Mesendoderm (in vitro differentiated cells): ENCODE data around the gene GOLGA1.

ENCODE experiments used
- DNase-seq: peaks from one replicate; pipeline ENCODE4 v3.0.0; 2013
- H2AK5ac ChIP-seq: 2 replicates; pipeline ENCODE4 v1.6.1; 2013; ENCODE audit warnings: low read length, inconsistent platforms
- H2BK120ac ChIP-seq: 2 replicates; pipeline ENCODE4 v1.6.1; 2013; ENCODE audit warnings: low read depth, mild to moderate bottlenecking, low read length, moderate library complexity, mixed read lengths
- H2BK15ac ChIP-seq: replicated peaks from 2 replicates; pipeline ENCODE4 v1.6.1; 2013; ENCODE audit warnings: low read depth, mild to moderate bottlenecking, moderate library complexity
- H2BK5ac ChIP-seq: 2 replicates; pipeline ENCODE4 v1.6.1; 2013; ENCODE audit warnings: low read length, inconsistent platforms
- H3K18ac ChIP-seq: 2 replicates; pipeline ENCODE4 v1.6.1; 2013; ENCODE audit warnings: mild to moderate bottlenecking, low read length, mixed read lengths
- H3K23ac ChIP-seq: one replicate; pipeline ENCODE4 v1.6.1; 2013; ENCODE audit warnings: low read length
- H3K27ac ChIP-seq: 2 replicates; pipeline ENCODE4 v1.5.1; 2013; ENCODE audit warnings: low read depth, mild to moderate bottlenecking, inconsistent platforms, low read length, moderate library complexity
- H3K27me3 ChIP-seq: 2 replicates; pipeline ENCODE4 v1.6.1; 2013; ENCODE audit warnings: low read length, control low read depth, mild to moderate bottlenecking, inconsistent platforms; ENCODE audit not compliant: insufficient read depth, poor library complexity
- H3K36me3 ChIP-seq: 2 replicates; pipeline ENCODE4 v1.6.1; 2013; ENCODE audit warnings: low read length, inconsistent platforms; ENCODE audit not compliant: control insufficient read depth, insufficient read depth
- H3K4ac ChIP-seq: one replicate; pipeline ENCODE4 v1.6.1; 2013; ENCODE audit warnings: low read depth, mild to moderate bottlenecking, low read length, moderate library complexity
- H3K4me1 ChIP-seq: 2 replicates; pipeline ENCODE4 v1.6.1; 2013; ENCODE audit warnings: low read depth, low read length, inconsistent platforms; ENCODE audit not compliant: control insufficient read depth
- H3K4me2 ChIP-seq: 2 replicates; pipeline ENCODE4 v1.6.1; 2013; ENCODE audit warnings: low read length
- H3K4me3 ChIP-seq: 2 replicates; pipeline ENCODE4 v1.5.1; 2013; ENCODE audit warnings: mild to moderate bottlenecking, low read length
- H3K56ac ChIP-seq: one replicate; pipeline ENCODE4 v1.6.1; 2013; ENCODE audit warnings: low read length
- H3K79me1 ChIP-seq: 2 replicates; pipeline ENCODE4 v1.6.1; 2013; ENCODE audit warnings: low read length, inconsistent platforms
- H3K79me2 ChIP-seq: 2 replicates; pipeline ENCODE4 v1.6.1; 2013; ENCODE audit warnings: mild to moderate bottlenecking, low read length; ENCODE audit not compliant: control insufficient read depth, insufficient read depth
- H3K9ac ChIP-seq: 2 replicates; pipeline ENCODE4 v1.6.1; 2013; ENCODE audit warnings: low read length, inconsistent platforms
- H4K5ac ChIP-seq: one replicate; pipeline ENCODE4 v1.6.1; 2013; ENCODE audit warnings: low read length
- H4K8ac ChIP-seq: one replicate; pipeline ENCODE4 v1.6.1; 2013; ENCODE audit warnings: low read depth, mild to moderate bottlenecking, control low read depth, low read length, moderate library complexity
- WGBS: extraction: QIAGEN DNeasy Blood & Tissue Kit; methylation state at CpG from one replicate; pipeline ENCODE4 v1.1.7; 2013; ENCODE audit warnings: low lambda C conversion rate, missing lambda C conversion rate; ENCODE audit not compliant: insufficient coverage; ENCODE audit errors: extremely low coverage; 5-methylcytosine and 5-hydroxymethylcytosine counted together

GOLGA1 gene

DNA sequence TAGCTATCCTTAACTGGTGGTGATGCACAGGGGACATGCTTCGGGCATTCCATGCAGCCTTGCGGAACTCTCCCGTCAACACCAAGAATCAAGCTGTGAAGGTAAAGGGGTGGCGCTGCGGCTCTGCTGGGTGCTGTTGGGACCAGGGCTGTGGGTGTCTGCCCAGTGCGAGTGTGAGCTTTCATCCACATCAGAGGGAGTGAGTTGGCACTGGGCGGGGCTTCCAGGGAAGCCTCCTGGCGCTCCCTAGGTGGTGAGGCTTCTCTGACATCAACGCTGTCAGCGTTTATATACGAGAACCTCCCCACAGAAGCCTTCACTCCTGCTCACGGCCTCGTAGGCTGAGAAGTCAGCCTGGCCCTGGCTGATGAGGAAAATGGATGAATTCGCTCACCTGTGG is 67.2 kb downstream of the GOLGA1 start:
- Histone ChIP-seq H3K4me3 (no peak overlapping the region), H3K23ac (no peak overlapping the region)

DNA sequence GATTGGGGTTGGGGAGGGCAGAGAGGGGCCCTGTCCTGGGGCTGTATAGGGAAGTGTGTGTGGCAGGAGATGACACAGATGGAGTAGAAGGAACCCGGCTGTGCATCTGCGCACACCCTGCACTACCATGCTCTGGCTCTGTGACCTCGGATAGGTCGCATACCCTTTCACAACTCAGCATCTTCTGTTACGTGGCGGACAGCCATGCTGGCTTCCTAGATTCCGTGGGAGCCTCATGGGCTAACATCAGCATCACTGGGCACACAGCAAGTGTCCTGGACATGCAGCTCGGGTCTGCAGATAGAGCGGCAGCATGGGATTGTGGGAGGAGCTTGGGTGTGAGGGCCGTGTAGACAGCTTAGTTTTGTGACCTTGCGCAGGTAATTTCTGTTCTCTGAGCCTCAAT is 69.7 kb downstream of the GOLGA1 start:
- Histone ChIP-seq H3K18ac (no peak overlapping the region), H3K36me3 (peaks cover 13% of the 10 kb centered on the region)

More for the DNA sequence above, 67.2 kb downstream of the GOLGA1 start:
- Histone ChIP-seq H3K4ac (no peak overlapping the region), H4K5ac (no peak overlapping the region), H2BK5ac (no peak overlapping the region), H3K27ac (no peak overlapping the region), H2BK15ac (no peak overlapping the region), H3K36me3 (peaks cover 17% of the 10 kb centered on the region), H2AK5ac (no peak overlapping the region), H3K4me1 (peaks cover 3% of the 10 kb centered on the region), H3K18ac (no peak overlapping the region), H3K79me2 (peaks cover 56% of the 10 kb centered on the region), H3K9ac (no peak overlapping the region), H3K79me1 (peaks cover 22% of the 10 kb centered on the region), H4K8ac (no peak overlapping the region), H2BK120ac (no peak overlapping the region), H3K27me3 (no peaks in the 10 kb centered on the region), H3K4me2 (no peak overlapping the region), H3K56ac (no peak overlapping the region)
- whole genome bisulfite sequencing, result no CpG with 5 or more reads among the region's 14 CpGs
- DNase-seq, result no peak

DNA sequence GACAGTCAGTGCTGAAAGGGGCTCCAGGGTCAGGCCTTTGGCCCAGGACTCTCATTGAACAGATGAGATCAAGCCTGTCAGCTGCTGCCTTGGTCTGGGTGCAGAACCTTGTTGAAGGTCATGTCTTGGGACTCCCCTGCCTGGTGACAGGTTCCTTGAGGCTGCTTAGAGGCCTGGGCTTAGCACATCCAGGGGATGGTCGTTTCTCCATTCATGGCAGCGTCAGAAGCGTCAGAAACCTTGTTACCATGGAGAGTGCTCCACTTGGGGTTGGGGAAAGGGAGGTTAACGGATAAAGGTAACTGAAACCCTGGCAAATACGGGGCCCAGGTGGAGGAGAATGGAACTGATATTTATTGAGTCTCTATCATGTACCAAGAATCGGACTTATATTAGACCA is 70.2 kb downstream of the GOLGA1 start:
- no peaks in the 10 kb centered on the region for H3K27me3 ChIP-seq
- H3K4ac ChIP-seq, result no peak overlapping the region
- H3K4me1 ChIP-seq, result peaks cover 6% of the 10 kb centered on the region
- no CpG with 5 or more reads among the region's 6 CpGs for WGBS
- no peak overlapping the region for H3K4me3 ChIP-seq
- H3K9ac ChIP-seq, result peak overlapping the region; percentile 98
- H2BK120ac ChIP-seq, result no peak overlapping the region
- no peak overlapping the region for H2BK5ac ChIP-seq
- H3K36me3 ChIP-seq, result peaks cover 13% of the 10 kb centered on the region
- no peak overlapping the region for H4K5ac ChIP-seq
- no peak overlapping the region for H3K18ac ChIP-seq
- H4K8ac ChIP-seq, result no peak overlapping the region
- no peak overlapping the region for H3K23ac ChIP-seq
- peak overlapping the region; percentile 99 for H3K56ac ChIP-seq
- peak overlapping the region; percentile 98 for H3K4me2 ChIP-seq
- H2BK15ac ChIP-seq, result no peak overlapping the region
- peaks cover 21% of the 10 kb centered on the region for H3K79me1 ChIP-seq
- H3K79me2 ChIP-seq, result peaks cover 64% of the 10 kb centered on the region
- no peak overlapping the region for H3K27ac ChIP-seq
- no peak overlapping the region for H2AK5ac ChIP-seq
- no peak for DNase-seq

More for the DNA sequence above, 69.7 kb downstream of the GOLGA1 start:
- no peak overlapping the region for H2BK5ac ChIP-seq
- peak overlapping the region; percentile 46 for H3K56ac ChIP-seq
- H2AK5ac ChIP-seq, result no peak overlapping the region
- DNase-seq, result no peak
- H3K9ac ChIP-seq, result no peak overlapping the region
- no peak overlapping the region for H2BK15ac ChIP-seq
- no peak overlapping the region for H4K5ac ChIP-seq
- WGBS, result no CpG with 5 or more reads among the region's 11 CpGs
- H3K4ac ChIP-seq, result no peak overlapping the region
- no peak overlapping the region for H2BK120ac ChIP-seq
- peaks cover 6% of the 10 kb centered on the region for H3K4me1 ChIP-seq
- no peaks in the 10 kb centered on the region for H3K27me3 ChIP-seq
- no peak overlapping the region for H3K23ac ChIP-seq
- peaks cover 21% of the 10 kb centered on the region for H3K79me1 ChIP-seq
- H3K79me2 ChIP-seq, result peaks cover 65% of the 10 kb centered on the region
- H4K8ac ChIP-seq, result no peak overlapping the region
- no peak overlapping the region for H3K4me3 ChIP-seq
- no peak overlapping the region for H3K4me2 ChIP-seq
- H3K27ac ChIP-seq, result no peak overlapping the region

DNA sequence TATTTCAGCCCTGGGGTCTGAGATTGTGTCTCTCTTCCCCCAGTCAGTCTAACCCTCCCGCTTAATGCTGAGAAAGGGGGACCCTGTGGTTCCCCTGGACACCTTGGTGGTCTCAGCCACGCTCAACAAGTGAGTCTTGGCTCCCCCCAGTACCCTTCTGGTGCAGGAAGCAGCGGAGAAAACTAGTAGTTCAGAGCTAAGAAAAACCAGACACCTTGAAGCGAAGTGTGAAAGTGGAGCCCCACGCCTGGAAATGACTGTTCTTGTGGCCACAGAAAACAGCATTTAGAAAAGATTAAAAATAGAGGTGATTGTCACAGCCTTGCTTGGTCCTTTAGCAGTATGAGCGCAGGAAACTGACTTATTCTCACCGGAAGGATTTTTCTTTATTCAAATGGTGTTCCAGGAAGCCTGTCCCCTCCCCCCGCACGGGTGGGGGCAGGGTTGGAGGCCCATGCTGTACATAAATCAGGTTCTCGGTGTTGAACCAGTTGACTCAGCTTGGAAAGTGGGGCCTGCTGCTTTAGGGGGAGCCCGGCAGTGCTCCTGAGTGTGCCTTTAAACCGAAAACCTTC is 70.8 kb downstream of the GOLGA1 start:
- H3K36me3 ChIP-seq, result peaks cover 8% of the 10 kb centered on the region
- H4K8ac ChIP-seq, result no peak overlapping the region
- peak overlapping the region; percentile 98 for H3K4me2 ChIP-seq
- no peak overlapping the region for H4K5ac ChIP-seq
- no peak overlapping the region for H2AK5ac ChIP-seq
- H2BK120ac ChIP-seq, result no peak overlapping the region
- no CpG with 5 or more reads among the region's 12 CpGs for WGBS
- no peak for DNase-seq
- H3K56ac ChIP-seq, result peak overlapping the region; percentile 99
- peaks cover 19% of the 10 kb centered on the region for H3K79me1 ChIP-seq
- peak overlapping the region; percentile 92 for H3K23ac ChIP-seq
- H3K4me1 ChIP-seq, result peaks cover 6% of the 10 kb centered on the region
- H3K79me2 ChIP-seq, result peaks cover 62% of the 10 kb centered on the region
- H3K4me3 ChIP-seq, result peak overlapping the region; percentile 93
- H3K18ac ChIP-seq, result peak overlapping the region; percentile 70
- H2BK5ac ChIP-seq, result no peak overlapping the region
- H3K27me3 ChIP-seq, result no peaks in the 10 kb centered on the region
- H2BK15ac ChIP-seq, result no peak overlapping the region
- H3K4ac ChIP-seq, result peak overlapping the region; percentile 60
- peak overlapping the region; percentile 98 for H3K9ac ChIP-seq
- peak overlapping the region; percentile 68 for H3K27ac ChIP-seq

DNA sequence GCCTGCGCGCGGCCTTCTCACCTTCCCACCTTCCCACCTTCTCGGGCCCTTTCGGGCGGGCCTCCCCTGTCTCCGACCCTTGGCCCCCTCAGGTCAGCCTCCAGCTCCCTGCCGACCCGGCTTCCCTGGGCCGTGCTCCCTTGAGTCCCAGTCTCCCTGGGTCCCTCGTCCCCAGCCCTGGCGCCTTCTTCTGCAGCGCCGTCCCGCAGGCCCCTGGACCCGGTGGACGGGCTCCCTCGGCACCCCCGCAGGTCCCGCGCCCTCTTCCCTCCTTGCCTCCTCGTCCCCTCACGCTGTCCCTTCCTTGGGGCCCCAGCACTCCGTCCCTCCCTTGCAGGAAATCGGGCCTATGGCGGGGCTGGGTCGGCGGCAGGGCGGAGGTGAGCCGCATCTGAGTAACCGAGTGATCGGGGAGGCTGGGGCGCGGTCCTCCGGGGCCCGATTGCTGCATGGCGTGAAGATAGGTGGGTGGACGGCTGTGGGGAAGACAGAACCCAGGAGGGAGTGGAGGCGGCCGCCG is 71.4 kb downstream of the GOLGA1 start:
- H2BK120ac ChIP-seq, result no peak overlapping the region
- H3K4me3 ChIP-seq, result peak overlapping the region; percentile 93
- peak overlapping the region; percentile 60 for H3K4ac ChIP-seq
- H3K56ac ChIP-seq, result peak overlapping the region; percentile 99
- H3K79me1 ChIP-seq, result peaks cover 16% of the 10 kb centered on the region
- no peak overlapping the region for H2BK15ac ChIP-seq
- peaks cover 6% of the 10 kb centered on the region for H3K4me1 ChIP-seq
- H3K4me2 ChIP-seq, result peak overlapping the region; percentile 98
- peak overlapping the region; percentile 92 for H3K23ac ChIP-seq
- peaks cover 5% of the 10 kb centered on the region for H3K36me3 ChIP-seq
- H3K27me3 ChIP-seq, result no peaks in the 10 kb centered on the region
- peaks cover 59% of the 10 kb centered on the region for H3K79me2 ChIP-seq
- peak overlapping the region; percentile 68 for H3K27ac ChIP-seq
- no peak overlapping the region for H4K5ac ChIP-seq
- WGBS, result no CpG with 5 or more reads among the region's 41 CpGs
- DNase-seq, result no peak
- no peak overlapping the region for H4K8ac ChIP-seq
- peak overlapping the region; percentile 98 for H3K9ac ChIP-seq
- H2BK5ac ChIP-seq, result peak overlapping the region; percentile 61
- H3K18ac ChIP-seq, result peak overlapping the region; percentile 70
- H2AK5ac ChIP-seq, result peak overlapping the region; percentile 12
